KMS-11 (cell line): ENCODE measurements around the gene EID2B.

Experiments
- H2AFZ ChIP-seq: fragments of 200-600 bp; sonication (generic); 2 replicates; pipeline ENCODE4 v1.6.1; 2016; ENCODE audit warnings: antibody characterized with exemption, mixed run types, low read depth
- H3K27ac ChIP-seq: fragments of 200-600 bp; sonication (generic); 2 replicates; pipeline ENCODE4 v1.6.1; 2016; ENCODE audit warnings: mild to moderate bottlenecking, mixed run types
- H3K27me3 ChIP-seq: fragments of 200-600 bp; sonication (generic); 2 replicates; pipeline ENCODE4 v1.6.1; 2017; ENCODE audit warnings: mild to moderate bottlenecking, low read depth, mixed run types, moderate library complexity; ENCODE audit not compliant: insufficient read depth
- H3K36me3 ChIP-seq: fragments of 200-600 bp; sonication (generic); 2 replicates; pipeline ENCODE4 v1.6.1; 2017; ENCODE audit warnings: mild to moderate bottlenecking, mixed run types; ENCODE audit not compliant: insufficient read depth
- H3K4me1 ChIP-seq: fragments of 200-600 bp; sonication (generic); 2 replicates; pipeline ENCODE4 v1.6.1; 2016; ENCODE audit warnings: mild to moderate bottlenecking, low read depth, mixed run types; ENCODE audit not compliant: poor library complexity, severe bottlenecking
- H3K4me2 ChIP-seq: fragments of 200-600 bp; sonication (generic); 2 replicates; pipeline ENCODE4 v1.7.0; 2016; ENCODE audit warnings: mild to moderate bottlenecking, mixed run types
- H3K4me3 ChIP-seq: fragments of 200-600 bp; sonication (generic); IDR thresholded peaks from 2 replicates; pipeline ENCODE4 v1.6.1; 2017; ENCODE audit warnings: low read depth, low read length, mixed read lengths; ENCODE audit not compliant: insufficient read depth
- H3K79me2 ChIP-seq: fragments of 200-600 bp; sonication (generic); 2 replicates; pipeline ENCODE4 v1.6.1; 2016; ENCODE audit warnings: low read depth, mixed run types; ENCODE audit not compliant: insufficient read depth
- H3K9ac ChIP-seq: fragments of 200-600 bp; sonication (generic); 2 replicates; pipeline ENCODE4 v1.6.1; 2016; ENCODE audit warnings: mild to moderate bottlenecking, mixed run types
- H4K20me1 ChIP-seq: fragments of 200-600 bp; sonication (generic); 2 replicates; pipeline ENCODE4 v1.6.1; 2016; ENCODE audit warnings: mild to moderate bottlenecking, mixed run types; ENCODE audit not compliant: insufficient read depth
- CTCF ChIP-seq: fragments of 200-600 bp; sonication (generic); conservative IDR thresholded peaks from 2 replicates; pipeline ENCODE4 v1.6.1; 2017; ENCODE audit warnings: low read depth, mild to moderate bottlenecking, antibody characterized with exemption, low read length, moderate library complexity, mixed read lengths

Gene EID2B

GRCh38 chr19:39520541-39521484 is 11.8 kb downstream of the EID2B start:
- Histone ChIP-seq H3K36me3 (no peaks in the 10 kb centered on the region), H3K79me2 (no peaks in the 10 kb centered on the region), H3K9ac (no peak overlapping the region), H3K27me3 (peaks cover 3% of the 10 kb centered on the region; the same call in 1 of the 2 replicates), H3K4me2 (no peak overlapping the region), H3K4me3 (no peak overlapping the region), H3K4me1 (no peaks in the 10 kb centered on the region), H3K27ac (no peak overlapping the region), H4K20me1 (no peaks in the 10 kb centered on the region), H2AFZ (no peak overlapping the region)
- TF ChIP-seq CTCF = no peak

- H3K4me3 ChIP-seq = no peak overlapping the region
- no peak overlapping the region for H2AFZ ChIP-seq
- H3K36me3 ChIP-seq = no peaks in the 10 kb centered on the region
- no peak overlapping the region for H3K9ac ChIP-seq
- H3K4me2 ChIP-seq = no peak overlapping the region
- H3K27ac ChIP-seq = no peak overlapping the region
- no peaks in the 10 kb centered on the region for H3K4me1 ChIP-seq
- no peak for TF ChIP-seq CTCF
- H3K79me2 ChIP-seq = no peaks in the 10 kb centered on the region
- peaks cover 3% of the 10 kb centered on the region; the same call in 1 of the 2 replicates for H3K27me3 ChIP-seq
- no peaks in the 10 kb centered on the region for H4K20me1 ChIP-seq
Measured at GRCh38 chr19:39518975-39519374, 13.7 kb downstream of the EID2B start.

GRCh38 chr19:39518458-39518857 is 14.2 kb downstream of the EID2B start:
- TF ChIP-seq CTCF = no peak
- Histone ChIP-seq H3K4me3 (no peak overlapping the region), H4K20me1 (no peaks in the 10 kb centered on the region), H3K4me1 (no peaks in the 10 kb centered on the region), H3K4me2 (no peak overlapping the region), H3K79me2 (no peaks in the 10 kb centered on the region), H2AFZ (no peak overlapping the region), H3K9ac (no peak overlapping the region), H3K36me3 (no peaks in the 10 kb centered on the region), H3K27ac (no peak overlapping the region), H3K27me3 (peaks cover 7% of the 10 kb centered on the region; the same call in 1 of the 2 replicates)

- Histone ChIP-seq H3K79me2 (no peaks in the 10 kb centered on the region), H3K27ac (no peak overlapping the region), H3K4me2 (no peak overlapping the region), H3K36me3 (no peaks in the 10 kb centered on the region), H2AFZ (no peak overlapping the region), H3K9ac (no peak overlapping the region), H3K4me3 (no peak overlapping the region), H4K20me1 (no peaks in the 10 kb centered on the region), H3K4me1 (no peaks in the 10 kb centered on the region), H3K27me3 (peaks cover 7% of the 10 kb centered on the region; the same call in 1 of the 2 replicates)
- no peak for TF ChIP-seq CTCF
Measured at GRCh38 chr19:39517432-39517831, 15.2 kb downstream of the EID2B start.
